Gastroesophageal sphincter (tissue), 4 donors: Measurements from ENCODE around the gene HGFAC. TPM values are rescaled to one million over a fixed set of nuclear protein-coding genes. Genes with fewer than 3 reads are reported as not detected.

Experiments used
- ATAC-seq: fragments of 150-250 bp; one replicate; pipeline ENCODE4 v1.9.1; 2016; ENCODE audit warnings: mild to moderate bottlenecking, moderate library complexity
- H3K27ac ChIP-seq, 4 donors: fragments of 200-600 bp; sonication (generic) in 3 of 4; 1 replicate in 3 of 4; 2 replicates in 1 of 4; pipeline ENCODE4 v1.5.1; 2016 to 2019
- H3K27me3 ChIP-seq: fragments of 200-600 bp; sonication (generic); one replicate; pipeline ENCODE4 v1.5.1; 2019
- H3K36me3 ChIP-seq, 2 donors: fragments of 200-600 bp; sonication (generic); one replicate each; pipeline ENCODE4 v1.5.1; 2019; ENCODE audit warnings: control low read depth in 1 of 2
- H3K4me1 ChIP-seq, 3 donors: fragments of 200-600 bp; sonication (generic); 1 replicate in 2 of 3; 2 replicates in 1 of 3; pipeline ENCODE4 v1.5.1; 2016 to 2019; ENCODE audit warnings: control low read depth in 2 of 3
- H3K4me3 ChIP-seq, 2 donors: fragments of 200-600 bp; sonication (generic); one replicate each; pipeline ENCODE4 v1.5.1; 2019; ENCODE audit warnings: mild to moderate bottlenecking in 1 of 2, moderate library complexity in 1 of 2
- H3K9me3 ChIP-seq, 3 donors: fragments of 200-600 bp; sonication (generic); one replicate each; pipeline ENCODE4 v1.5.1; 2017 to 2019; ENCODE audit warnings: control low read depth in 2 of 3
- CTCF ChIP-seq, 4 experiments: fragments of 200-600 bp in 2 of 4; fragments of 450-650 bp in 2 of 4; sonication (generic) in 1 of 4; IDR thresholded peaks; one replicate each; pipeline ENCODE4 v1.5.1; 2017 to 2019; ENCODE audit warnings: antibody characterized with exemption in 4 of 4, mild to moderate bottlenecking in 2 of 4, moderate library complexity in 2 of 4
- EP300 ChIP-seq: sonication (generic); formaldehyde crosslinking; IDR thresholded peaks from one replicate; pipeline ENCODE4 v1.6.1; 2017; ENCODE audit warnings: antibody characterized with exemption, mild to moderate bottlenecking
- POLR2A ChIP-seq, 2 donors: fragments of 450-650 bp; IDR thresholded peaks; one replicate each; pipeline ENCODE4 v1.6.1; 2017; ENCODE audit warnings: antibody characterized with exemption in 2 of 2, mild to moderate bottlenecking in 2 of 2, moderate library complexity in 1 of 2
- POLR2AphosphoS5 ChIP-seq: sonication (generic); formaldehyde crosslinking; IDR thresholded peaks from one replicate; pipeline ENCODE4 v1.6.1; 2017; ENCODE audit warnings: antibody characterized with exemption
- WGBS, 2 donors: methylation state at CpG; one replicate each; pipeline ENCODE4 v1.1.5; 2018; ENCODE audit warnings: low coverage in 1 of 2; 5-methylcytosine and 5-hydroxymethylcytosine counted together
- total RNA-seq, 4 donors: library from RNA; depleted of rRNA; stranded (reverse); fragments of >200 nt; gene quantifications; one replicate each; pipeline ENCODE4 v1.1.0, GENCODE V29; 2016

HGFAC gene
- total RNA-seq, 4 donors from 2014 or later: 0.13 to 1.8 (median 0.62) TPM; not detected in 1

- no peak overlapping the region for H3K4me3 ChIP-seq
- no peaks in the 10 kb centered on the region for H3K9me3 ChIP-seq
- H3K27ac ChIP-seq: no peak overlapping the region
- no peak for ATAC-seq
- WGBS, 2 donors: 100% methylated on average over 1 of the region's 41 CpGs
- no peaks in the 10 kb centered on the region for H3K4me1 ChIP-seq
- peaks cover 54% of the 10 kb centered on the region for H3K27me3 ChIP-seq
- TF ChIP-seq EP300 (no peak), POLR2AphosphoS5 (no peak), CTCF (IDR thresholded peaks at IDR 0.05) (no peak)
- H3K36me3 ChIP-seq: no peaks in the 10 kb centered on the region
Observed at GRCh38 chr4:3473181-3473950, 31.6 kb downstream of the HGFAC start.

DNA sequence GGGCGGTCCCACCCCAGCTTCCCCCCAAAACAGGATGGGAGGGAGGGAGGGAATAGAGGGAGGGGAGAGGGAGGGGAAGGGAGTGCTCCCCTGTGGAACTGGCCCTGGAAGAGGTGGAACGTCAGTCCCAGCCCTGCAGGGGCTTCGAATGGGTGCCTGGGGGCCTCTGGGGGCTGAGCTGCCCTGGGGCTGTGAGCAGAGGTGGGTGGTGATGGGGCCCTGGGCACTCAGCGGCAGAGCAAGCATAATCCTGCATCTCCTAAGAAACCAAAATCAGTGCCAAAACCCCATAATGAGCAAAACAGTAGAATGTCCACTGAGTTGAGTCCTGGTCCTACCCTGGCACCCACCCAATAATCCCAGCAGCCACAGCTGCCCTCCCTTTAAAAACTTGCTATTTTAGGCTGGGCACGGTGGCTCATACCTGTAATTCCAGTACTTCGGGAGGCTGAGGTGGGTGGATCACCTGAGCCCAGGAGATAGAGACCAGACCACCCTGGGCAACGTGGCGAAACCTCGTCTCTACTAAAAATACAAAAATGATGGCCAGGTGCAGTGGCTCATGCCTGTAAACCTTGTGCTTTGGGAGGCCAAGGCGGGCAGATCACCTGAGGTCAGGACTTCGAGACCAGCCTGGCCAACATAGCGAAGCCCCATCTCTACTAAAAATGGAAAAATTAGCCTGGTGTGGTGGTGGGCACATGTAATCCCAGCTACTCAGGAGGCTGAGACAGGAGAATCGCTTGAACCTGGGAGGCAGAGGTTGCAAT lies 32.4 kb downstream of the HGFAC start:
- Histone ChIP-seq H3K4me1 (no peaks in the 10 kb centered on the region), H3K36me3 (no peaks in the 10 kb centered on the region), H3K9me3 (no peaks in the 10 kb centered on the region), H3K27ac (no peak overlapping the region), H3K4me3 (no peak overlapping the region), H3K27me3 (peaks cover 59% of the 10 kb centered on the region)
- ATAC-seq: no peak
- 80% methylated on average over 3 of the region's 13 CpGs; no CpG with 5 or more reads in 1 of the 2 donors for WGBS, 2 donors
- TF ChIP-seq POLR2A (IDR thresholded peaks at IDR 0.05) (no peak), CTCF (IDR thresholded peaks at IDR 0.05) (no peak), EP300 (no peak), POLR2AphosphoS5 (no peak)

GRCh38 chr4:3475041-3475712 lies 33.4 kb downstream of the HGFAC start:
- ATAC-seq: no peak
- 78% methylated on average over 4 of the region's 15 CpGs; no CpG with 5 or more reads in 1 of the 2 donors for WGBS, 2 donors
- TF ChIP-seq CTCF (IDR thresholded peaks at IDR 0.05): no peak
- no peak for TF ChIP-seq POLR2AphosphoS5
- TF ChIP-seq EP300: no peak
- no peak for TF ChIP-seq POLR2A (IDR thresholded peaks at IDR 0.05)
- Histone ChIP-seq H3K4me3 (no peak overlapping the region), H3K36me3 (no peaks in the 10 kb centered on the region), H3K4me1 (peaks cover 0 to 2% (median 0%) of the 10 kb centered on the region in 3 donors), H3K27ac (no peak overlapping the region), H3K9me3 (no peaks in the 10 kb centered on the region), H3K27me3 (peaks cover 69% of the 10 kb centered on the region)

- no peak for TF ChIP-seq POLR2A (IDR thresholded peaks at IDR 0.05)
- no peak for TF ChIP-seq EP300
- TF ChIP-seq CTCF (IDR thresholded peaks at IDR 0.05): no peak
- TF ChIP-seq POLR2AphosphoS5: no peak
- H3K9me3 ChIP-seq: no peaks in the 10 kb centered on the region
- no peak overlapping the region for H3K27ac ChIP-seq
- ATAC-seq: no peak
- H3K4me1 ChIP-seq: peaks cover 0 to 8% (median 0%) of the 10 kb centered on the region in 3 donors
- no peak overlapping the region for H3K4me3 ChIP-seq
- H3K36me3 ChIP-seq: no peaks in the 10 kb centered on the region
- peaks cover 75% of the 10 kb centered on the region for H3K27me3 ChIP-seq
- WGBS, 2 donors: 80% methylated on average over 3 of the region's 22 CpGs; no CpG with 5 or more reads in 1 of the 2 donors
Observed at GRCh38 chr4:3475713-3476260, 34.0 kb downstream of the HGFAC start.
